ENCODE measurements around the gene GRAMD1B. TPM values are rescaled to one million over a fixed set of nuclear protein-coding genes. Genes with fewer than 3 reads are reported as not detected.
A peak's percentile ranks its signal among the peaks of the same experiment; 100 is the strongest.

Gene GRAMD1B
- total RNA-seq, 4 donors from 2014 or later = 31.4 to 152 (median 123) TPM

DNA sequence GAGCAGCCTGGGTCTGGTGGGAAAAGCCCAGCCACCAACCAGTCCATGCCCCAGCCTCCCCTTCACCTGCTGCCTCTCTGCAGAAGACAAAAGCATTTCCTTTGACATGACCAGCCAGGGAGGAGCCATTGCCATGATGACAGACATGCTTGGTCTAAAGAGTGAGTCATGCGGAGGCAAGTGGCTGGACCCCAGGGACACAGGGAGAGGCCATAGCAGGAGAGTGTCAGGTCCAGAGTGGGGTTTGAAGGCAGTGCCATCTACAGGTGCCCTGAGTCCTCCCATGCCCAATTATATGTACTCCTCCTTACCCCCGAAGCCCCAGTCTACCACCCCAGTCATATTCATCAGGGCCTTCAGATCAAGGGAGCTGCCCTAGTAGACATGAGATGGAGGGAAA is 157.0 kb downstream of the GRAMD1B start:
- Histone ChIP-seq H3K4me3 (no peak overlapping the region), H3K27ac (peak overlapping the region in 3 of 4 donors; percentile 64 to 86 (median 74)), H3K36me3 (no peaks in the 10 kb centered on the region), H3K4me1 (peaks cover 0 to 54% (median 7%) of the 10 kb centered on the region in 4 donors), H3K9me3 (no peaks in the 10 kb centered on the region), H3K27me3 (no peaks in the 10 kb centered on the region)
- TF ChIP-seq CTCF (IDR thresholded peaks at IDR 0.05) (peak in 1 of 6 experiments; percentile 15), POLR2A (IDR thresholded peaks at IDR 0.05) (no peak)
- peak in 2 of 3 donors; percentile 60 to 65 for DNase-seq

DNA sequence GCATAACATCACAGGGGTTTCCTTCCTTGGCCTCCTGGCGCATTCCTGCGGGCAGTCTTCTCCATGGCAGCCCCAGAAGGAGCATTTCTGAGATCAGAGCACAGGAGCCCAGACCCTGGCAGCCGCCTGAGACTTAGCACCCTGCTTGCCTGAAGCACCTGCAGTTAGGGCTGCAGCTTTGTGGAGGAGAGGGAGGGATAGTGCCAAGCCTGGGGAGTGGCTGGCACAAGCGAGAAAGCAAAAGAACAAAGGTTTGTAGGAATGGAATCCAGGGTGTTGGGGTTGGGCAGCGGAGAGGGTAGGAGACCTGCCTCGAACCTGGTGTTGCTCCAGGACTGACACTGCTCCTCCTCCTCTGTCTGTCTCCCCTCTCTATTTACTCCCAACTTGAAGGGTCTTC is 157.5 kb downstream of the GRAMD1B start:
- Histone ChIP-seq H3K36me3 (no peaks in the 10 kb centered on the region), H3K9me3 (no peaks in the 10 kb centered on the region), H3K27ac (peak overlapping the region in 3 of 4 donors; percentile 64 to 86 (median 74)), H3K4me3 (no peak overlapping the region), H3K4me1 (peaks cover 0 to 54% (median 7%) of the 10 kb centered on the region in 4 donors), H3K27me3 (no peaks in the 10 kb centered on the region)
- peak in 2 of 3 donors; percentile 54 to 72 for DNase-seq
- TF ChIP-seq POLR2A (IDR thresholded peaks at IDR 0.05) (peak in 1 of 2 donors; percentile 50), CTCF (IDR thresholded peaks at IDR 0.05) (no peak)

GRCh38 chr11:123588117-123588863 is 158.2 kb downstream of the GRAMD1B start:
- DNase-seq = peak in 2 of 3 donors; percentile 88 to 89
- Histone ChIP-seq H3K4me1 (peaks cover 0 to 54% (median 7%) of the 10 kb centered on the region in 4 donors), H3K9me3 (no peaks in the 10 kb centered on the region), H3K27ac (peak overlapping the region in 3 of 4 donors; percentile 64 to 86 (median 74)), H3K27me3 (no peaks in the 10 kb centered on the region), H3K36me3 (peaks cover 0 to 1% (median 0%) of the 10 kb centered on the region in 3 donors), H3K4me3 (no peak overlapping the region)
- TF ChIP-seq POLR2A (IDR thresholded peaks at IDR 0.05) (no peak), CTCF (IDR thresholded peaks at IDR 0.05) (no peak)

GRCh38 chr11:123588864-123589262 is 158.8 kb downstream of the GRAMD1B start:
- H3K4me3 ChIP-seq = no peak overlapping the region
- H3K9me3 ChIP-seq = no peaks in the 10 kb centered on the region
- no peaks in the 10 kb centered on the region for H3K27me3 ChIP-seq
- H3K4me1 ChIP-seq = peaks cover 0 to 54% (median 7%) of the 10 kb centered on the region in 4 donors
- DNase-seq = no peak
- peaks cover 0 to 7% (median 0%) of the 10 kb centered on the region in 3 donors for H3K36me3 ChIP-seq
- TF ChIP-seq CTCF (IDR thresholded peaks at IDR 0.05) (no peak), POLR2A (IDR thresholded peaks at IDR 0.05) (no peak)
- peak overlapping the region in 3 of 4 donors; percentile 64 to 86 (median 74) for H3K27ac ChIP-seq

GRCh38 chr11:123590296-123590912 is 160.3 kb downstream of the GRAMD1B start:
- peak in 2 of 3 donors; percentile 90 for DNase-seq
- TF ChIP-seq POLR2A (IDR thresholded peaks at IDR 0.05) (peak; percentile 61 to 63), CTCF (IDR thresholded peaks at IDR 0.05) (no peak)

More at GRCh38 chr11:123590296-123590912, 160.3 kb downstream of the GRAMD1B start:
- H3K36me3 ChIP-seq = peaks cover 0 to 21% (median 0%) of the 10 kb centered on the region in 3 donors
- H3K4me1 ChIP-seq = peaks cover 0 to 46% (median 7%) of the 10 kb centered on the region in 4 donors
- peak overlapping the region in 3 of 4 donors; percentile 70 to 93 (median 84) for H3K27ac ChIP-seq
- H3K4me3 ChIP-seq = peak overlapping the region in 1 of 4 donors; percentile 56
- H3K27me3 ChIP-seq = no peaks in the 10 kb centered on the region
- H3K9me3 ChIP-seq = no peaks in the 10 kb centered on the region
